Adrenal gland (tissue), 12 donors: ENCODE measurements around the gene CTRB1. TPM values are rescaled to one million over a fixed set of nuclear protein-coding genes. Genes with fewer than 3 reads are reported as not detected.
A peak's percentile ranks its signal among the peaks of the same experiment; 100 is the strongest.

Experiments used
- DNase-seq, 7 donors: peaks; one replicate each; pipeline ENCODE4 v3.0.0-alpha.2; 2019 to 2020
- H3K27ac ChIP-seq, 5 donors: fragments of 200-600 bp; sonication (generic) in 4 of 5; 1 replicate in 3 of 5; 2 replicates in 2 of 5; pipeline versions ENCODE4 v1.5.1 to v1.8.0; 2016 to 2020; ENCODE audit warnings: mild to moderate bottlenecking in 1 of 5
- H3K27me3 ChIP-seq: fragments of 200-600 bp; 2 replicates; pipeline ENCODE4 v1.8.0; 2021
- H3K36me3 ChIP-seq, 2 donors: fragments of 200-600 bp; replicated peaks in 1 of 2; 1 replicate in 1 of 2; 2 replicates in 1 of 2; pipeline versions ENCODE4 v1.5.1 to v1.8.0; 2018 to 2022
- H3K4me1 ChIP-seq, 2 donors: fragments of 200-600 bp; replicated peaks in 1 of 2; 1 replicate in 1 of 2; 2 replicates in 1 of 2; pipeline versions ENCODE4 v1.5.1 to v1.8.0; 2018 to 2021
- H3K4me3 ChIP-seq, 4 donors: fragments of 200-600 bp; sonication (generic) in 3 of 4; one replicate each; pipeline ENCODE4 v1.5.1; 2016 to 2018
- H3K9me3 ChIP-seq, 3 donors: fragments of 200-600 bp; sonication (generic) in 1 of 3; replicated peaks in 1 of 3; 1 replicate in 2 of 3; 2 replicates in 1 of 3; pipeline versions ENCODE4 v1.5.1 to v1.8.0; 2016 to 2021
- POLR2A ChIP-seq, 2 donors: fragments of 450-650 bp; IDR thresholded peaks; one replicate each; pipeline ENCODE4 v1.6.1; 2017; ENCODE audit warnings: antibody characterized with exemption in 2 of 2, mild to moderate bottlenecking in 2 of 2, moderate library complexity in 1 of 2
- WGBS, 4 donors: extraction: QIAGEN DNeasy Blood & Tissue Kit in 2 of 4; methylation state at CpG; one replicate each; pipeline versions ENCODE4 v1.1.5 to v1.1.7; 2013 to 2017; 5-methylcytosine and 5-hydroxymethylcytosine counted together
- intact Hi-C, 2 donors: fragments of 100-400 bp; cut with DNase I; formaldehyde crosslinking; loops; one replicate each; pipeline versions ENCODE4 v1.14.1 to v1.15.0; 2022 to 2023
- polyA plus RNA-seq, 3 donors: library from polyadenylated mRNA; stranded (reverse); fragments of 200-250 nt in 2 of 3; fragments of 350-450 nt in 1 of 3; fragmentation: Illumina TruSeq in 1 of 3; extraction: RNeasy Lipid Tissue Mini Kit (QIAGEN cat#74804) in 1 of 3; gene quantifications; one replicate each; pipeline ENCODE4 v1.2.3, GENCODE V29; 2013 to 2014
- total RNA-seq, 9 donors: library from RNA; depleted of rRNA in 4 of 9; stranded (reverse); fragments of >200 nt in 4 of 9; fragments of 120-200 nt in 1 of 9; fragmentation: NEBNext Ultra II Directional in 1 of 9; extraction: Animal tissue kit (Norgen Biotek cat#: 25700) in 1 of 9; gene quantifications; one replicate each; pipeline versions ENCODE4 v1.1.0 to v1.2.4, GENCODE V29; 2013 to 2023
- TF ChIP-seq, protein P1 (sequence below), 6 experiments: fragments of 450-650 bp in 4 of 6; fragments of 200-600 bp in 2 of 6; sonication (generic) in 1 of 6; IDR thresholded peaks; 1 replicate in 5 of 6; 2 replicates in 1 of 6; pipeline versions ENCODE4 v1.5.1 to v1.8.0; 2016 to 2021; ENCODE audit warnings: antibody characterized with exemption in 6 of 6, mild to moderate bottlenecking in 2 of 6, moderate library complexity in 1 of 6
- donor health status: healthy with polysubstance abuse.
- donor health status: Bipolar disorder and iron deficiency.
- donor health status: DM: yes; HTN: yes; CAD: no.
- donor health status: DM: no; HTN: no; CAD: no.
- donor health status: DM: no; HTN: no; CAD: no.
- donor health status: DM: yes; HTN: yes; CAD: no.

CTRB1 gene
- total and polyA plus RNA-seq, 12 donors: 0.67 to 9.9 (median 2.0) TPM; not detected in 3

DNA sequence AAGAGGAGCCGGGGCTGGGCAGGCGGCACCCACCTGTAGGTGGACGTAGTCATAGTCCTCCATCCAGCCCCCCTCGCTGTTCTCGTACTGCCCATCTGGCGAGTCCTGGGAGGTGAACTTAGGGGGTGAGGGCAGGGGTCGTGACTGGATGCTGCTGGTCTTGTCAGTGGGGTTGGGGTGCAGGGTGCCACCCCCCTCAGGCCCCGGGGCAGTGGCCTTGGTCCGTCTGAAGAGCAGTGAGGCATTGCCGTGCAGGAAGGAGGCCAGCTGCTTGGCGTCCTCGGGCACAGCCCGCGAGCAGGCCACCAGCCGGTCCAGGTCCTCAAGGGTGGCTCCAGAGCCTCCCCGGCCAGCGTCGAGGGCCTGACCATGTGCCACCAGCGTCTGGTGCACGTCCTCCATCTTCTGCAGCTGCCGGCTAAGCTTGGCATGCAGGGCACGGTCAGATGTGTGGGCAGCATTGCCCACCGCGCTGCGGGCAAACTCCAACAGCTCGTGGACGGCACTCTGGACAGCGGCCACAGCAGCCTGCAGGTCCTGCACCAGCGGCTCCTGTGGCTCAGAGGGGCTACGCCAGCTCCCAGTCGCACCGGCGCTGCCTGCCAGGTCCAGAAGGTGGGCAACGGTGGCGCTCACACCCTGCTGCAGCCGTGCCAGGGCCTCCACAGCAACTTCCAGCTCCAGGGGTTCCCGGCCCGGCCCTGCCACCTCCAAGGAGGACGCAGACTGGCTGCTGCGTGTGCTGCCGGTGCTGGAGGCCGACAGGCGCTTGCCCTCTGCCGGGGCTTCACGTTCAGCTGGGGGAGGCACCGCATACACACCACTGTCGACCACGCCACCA, 16.3 kb downstream of the CTRB1 start:
- no peak overlapping the region for H3K4me3 ChIP-seq
- peaks cover 18 to 32% of the 10 kb centered on the region in 2 donors for H3K4me1 ChIP-seq
- no peaks in the 10 kb centered on the region for H3K27me3 ChIP-seq
- TF ChIP-seq, protein P1, sequence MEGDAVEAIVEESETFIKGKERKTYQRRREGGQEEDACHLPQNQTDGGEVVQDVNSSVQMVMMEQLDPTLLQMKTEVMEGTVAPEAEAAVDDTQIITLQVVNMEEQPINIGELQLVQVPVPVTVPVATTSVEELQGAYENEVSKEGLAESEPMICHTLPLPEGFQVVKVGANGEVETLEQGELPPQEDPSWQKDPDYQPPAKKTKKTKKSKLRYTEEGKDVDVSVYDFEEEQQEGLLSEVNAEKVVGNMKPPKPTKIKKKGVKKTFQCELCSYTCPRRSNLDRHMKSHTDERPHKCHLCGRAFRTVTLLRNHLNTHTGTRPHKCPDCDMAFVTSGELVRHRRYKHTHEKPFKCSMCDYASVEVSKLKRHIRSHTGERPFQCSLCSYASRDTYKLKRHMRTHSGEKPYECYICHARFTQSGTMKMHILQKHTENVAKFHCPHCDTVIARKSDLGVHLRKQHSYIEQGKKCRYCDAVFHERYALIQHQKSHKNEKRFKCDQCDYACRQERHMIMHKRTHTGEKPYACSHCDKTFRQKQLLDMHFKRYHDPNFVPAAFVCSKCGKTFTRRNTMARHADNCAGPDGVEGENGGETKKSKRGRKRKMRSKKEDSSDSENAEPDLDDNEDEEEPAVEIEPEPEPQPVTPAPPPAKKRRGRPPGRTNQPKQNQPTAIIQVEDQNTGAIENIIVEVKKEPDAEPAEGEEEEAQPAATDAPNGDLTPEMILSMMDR (IDR thresholded peaks at IDR 0.05): no peak
- TF ChIP-seq POLR2A (IDR thresholded peaks at IDR 0.05): no peak
- intact Hi-C loops: loop anchor here (5.0 kb wide), 2 partner anchors 152 to 162 kb away; no protein-coding TSS in a partner anchor
- DNase-seq: peak in 1 of 7 donors; percentile 44
- peaks cover 0 to 40% of the 10 kb centered on the region in 2 donors for H3K36me3 ChIP-seq
- peak overlapping the region in 3 of 5 donors; percentile 16 to 67 (median 37) for H3K27ac ChIP-seq
- no peaks in the 10 kb centered on the region for H3K9me3 ChIP-seq
- 75 to 86% (median 79%) methylated on average over 7 to 48 of the region's 48 CpGs for WGBS, 4 donors

DNA sequence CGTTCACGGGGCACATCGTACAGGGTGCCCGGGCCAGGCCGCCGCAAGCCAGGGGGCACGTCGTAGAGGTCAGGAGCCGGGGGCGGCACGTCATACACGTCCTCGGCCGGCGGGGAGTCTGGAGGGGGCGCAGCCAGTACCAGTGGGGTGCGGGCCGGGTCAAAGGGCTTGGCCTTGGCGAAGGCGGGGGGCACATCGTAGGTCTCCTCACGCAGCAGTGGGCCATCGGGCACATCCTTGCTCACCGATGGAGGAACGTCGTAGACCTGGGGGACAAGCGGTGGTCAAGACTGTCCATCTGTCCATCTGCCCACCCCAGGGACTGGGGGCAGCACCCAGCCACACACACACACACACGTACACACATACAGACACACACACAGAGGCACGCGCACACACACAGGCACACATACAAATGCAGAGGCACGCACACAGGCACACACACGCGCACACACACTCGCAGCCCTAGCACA, 17.0 kb downstream of the CTRB1 start:
- Histone ChIP-seq H3K27ac (no peak overlapping the region), H3K9me3 (no peaks in the 10 kb centered on the region), H3K4me3 (no peak overlapping the region), H3K27me3 (no peaks in the 10 kb centered on the region), H3K4me1 (peaks cover 18 to 32% of the 10 kb centered on the region in 2 donors), H3K36me3 (peaks cover 0 to 37% of the 10 kb centered on the region in 2 donors)
- WGBS, 4 donors: 91 to 94% (median 92%) methylated on average over 14 to 34 of the region's 34 CpGs
- DNase-seq: peak in 2 of 7 donors; percentile 29 to 54
- intact Hi-C loops: loop anchor here (5.0 kb wide), 2 partner anchors 152 to 162 kb away; no protein-coding TSS in a partner anchor
- no peak for TF ChIP-seq POLR2A (IDR thresholded peaks at IDR 0.05)

DNA sequence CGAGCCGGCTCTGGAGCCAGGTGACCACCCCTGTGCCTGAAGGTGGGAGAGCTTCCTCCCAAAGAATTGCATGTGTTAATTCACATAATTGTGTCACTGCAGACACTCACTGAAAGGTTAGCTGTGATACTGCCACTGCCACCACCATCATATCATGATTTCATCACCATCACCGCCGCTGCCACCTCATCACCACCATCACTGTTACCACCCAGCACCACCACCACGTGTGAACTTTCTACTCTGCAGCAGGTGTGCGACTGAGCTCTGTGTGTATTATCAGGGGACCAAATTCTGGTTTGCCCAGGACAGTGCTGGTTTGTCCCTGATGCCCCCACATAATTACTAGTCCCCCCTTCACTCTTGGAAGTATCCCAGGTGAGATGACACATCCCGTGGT, 17.4 kb downstream of the CTRB1 start:
- TF ChIP-seq, protein P1 (IDR thresholded peaks at IDR 0.05): no peak
- TF ChIP-seq POLR2A (IDR thresholded peaks at IDR 0.05): no peak
- intact Hi-C loops: loop anchor here (5.0 kb wide), 2 partner anchors 151 to 161 kb away; no protein-coding TSS in a partner anchor
- no peaks in the 10 kb centered on the region for H3K27me3 ChIP-seq
- H3K4me3 ChIP-seq: no peak overlapping the region
- no peak overlapping the region for H3K27ac ChIP-seq
- H3K9me3 ChIP-seq: no peaks in the 10 kb centered on the region
- peaks cover 18 to 32% of the 10 kb centered on the region in 2 donors for H3K4me1 ChIP-seq
- no peak for DNase-seq
- WGBS, 4 donors: 79 to 86% (median 85%) methylated on average over 7 of the region's 7 CpGs
- H3K36me3 ChIP-seq: peaks cover 0 to 35% of the 10 kb centered on the region in 2 donors

DNA sequence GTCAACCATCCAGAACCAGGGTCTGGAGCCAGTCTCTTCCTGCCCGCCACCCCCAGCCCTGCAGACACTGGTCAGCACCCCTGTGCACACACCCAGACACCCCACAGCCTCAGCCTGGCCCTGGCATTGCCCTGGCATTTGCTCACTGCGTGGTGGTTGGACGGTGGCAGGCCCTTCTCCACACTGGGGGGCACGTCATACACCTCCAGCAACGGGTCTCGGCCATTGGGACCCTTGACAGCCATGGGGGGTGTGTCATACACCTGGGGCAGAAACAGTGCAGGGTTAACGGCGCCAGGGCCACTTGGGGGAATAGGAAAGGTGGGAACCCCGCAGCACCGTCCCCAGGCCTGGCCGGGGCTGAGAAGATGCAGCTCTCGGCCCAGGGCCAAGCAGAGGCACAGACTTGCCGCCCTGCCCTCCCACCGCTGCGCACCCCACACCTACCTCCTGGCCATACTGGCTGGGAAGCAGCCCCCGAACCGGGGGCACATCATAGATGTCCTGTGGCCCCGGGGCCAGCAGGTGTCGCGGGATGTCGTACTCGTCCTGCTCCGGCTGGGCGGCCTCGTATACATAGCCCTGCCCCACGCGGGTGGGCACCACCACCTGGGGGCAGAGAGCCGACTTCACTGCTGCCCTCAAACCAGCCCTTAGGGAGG, 18.1 kb downstream of the CTRB1 start:
- Histone ChIP-seq H3K9me3 (no peaks in the 10 kb centered on the region), H3K27ac (peak overlapping the region in 2 of 5 donors; percentile 19 to 93), H3K36me3 (peaks cover 0 to 36% of the 10 kb centered on the region in 2 donors), H3K4me3 (no peak overlapping the region), H3K4me1 (peaks cover 18 to 32% of the 10 kb centered on the region in 2 donors), H3K27me3 (no peaks in the 10 kb centered on the region)
- DNase-seq: peak in 1 of 7 donors; percentile 23
- WGBS, 4 donors: 90 to 94% (median 92%) methylated on average over 9 to 28 of the region's 28 CpGs
- TF ChIP-seq, protein P1 (IDR thresholded peaks at IDR 0.05): no peak
- no peak for TF ChIP-seq POLR2A (IDR thresholded peaks at IDR 0.05)
- intact Hi-C loops: loop anchor here (5.0 kb wide), 2 partner anchors 150 to 160 kb away; no protein-coding TSS in a partner anchor
